Fibroblast of skin of abdomen (primary cell): ENCODE measurements around the gene ACP3.
A peak's percentile ranks its signal among the peaks of the same experiment; 100 is the strongest.

Experiments
- DNase-seq: peaks from one replicate; pipeline ENCODE4 v3.0.0-alpha.2; 2013

Gene ACP3

GRCh38 chr3:132318451-132318850, 1.2 kb downstream of the ACP3 start:
- DNase-seq, result peak; percentile 15

- no peak for DNase-seq
Measured at GRCh38 chr3:132321304-132321703, 4.1 kb downstream of the ACP3 start.

GRCh38 chr3:132325103-132325606, 7.9 kb downstream of the ACP3 start:
- DNase-seq, result no peak

- DNase-seq, result no peak
Measured at GRCh38 chr3:132325634-132326033, 8.4 kb downstream of the ACP3 start.

- DNase-seq, result no peak
Measured at GRCh38 chr3:132326251-132326650, 9.0 kb downstream of the ACP3 start.

GRCh38 chr3:132332082-132332481, 14.9 kb downstream of the ACP3 start:
- no peak for DNase-seq

- no peak for DNase-seq
Measured at GRCh38 chr3:132332508-132332907, 15.3 kb downstream of the ACP3 start.

GRCh38 chr3:132341746-132342145, 24.5 kb downstream of the ACP3 start:
- DNase-seq, result no peak

- no peak for DNase-seq
Measured at GRCh38 chr3:132342183-132342582, 25.0 kb downstream of the ACP3 start.

- no peak for DNase-seq
Measured at GRCh38 chr3:132342610-132343009, 25.4 kb downstream of the ACP3 start.

GRCh38 chr3:132343018-132343612, 25.9 kb downstream of the ACP3 start:
- DNase-seq, result peak; percentile 53

GRCh38 chr3:132344666-132345280, 27.6 kb downstream of the ACP3 start:
- DNase-seq, result peak; percentile 49

- DNase-seq, result peak; percentile 39
Measured at GRCh38 chr3:132346841-132347736, 29.9 kb downstream of the ACP3 start.

- no peak for DNase-seq
Measured at GRCh38 chr3:132347811-132348210, 30.6 kb downstream of the ACP3 start.

- DNase-seq, result no peak
Measured at GRCh38 chr3:132348531-132348930, 31.3 kb downstream of the ACP3 start.

- no peak for DNase-seq
Measured at GRCh38 chr3:132350814-132351213, 33.6 kb downstream of the ACP3 start.

GRCh38 chr3:132351222-132351806, 34.1 kb downstream of the ACP3 start:
- no peak for DNase-seq

- DNase-seq, result peak; percentile 61
Measured at GRCh38 chr3:132352556-132353143, 35.4 kb downstream of the ACP3 start.

- no peak for DNase-seq
Measured at GRCh38 chr3:132354916-132355702, 37.9 kb downstream of the ACP3 start.

GRCh38 chr3:132356568-132356967, 39.4 kb downstream of the ACP3 start:
- DNase-seq, result no peak

- DNase-seq, result no peak
Measured at GRCh38 chr3:132360717-132361116, 43.5 kb downstream of the ACP3 start.

GRCh38 chr3:132362329-132362728, 45.1 kb downstream of the ACP3 start:
- no peak for DNase-seq
